Loucy (cell line): ENCODE measurements around the gene SOHLH1.

Source experiments
- EZH2phosphoT487 ChIP-seq: fragments of 200-600 bp; IDR thresholded peaks from 2 replicates; pipeline ENCODE4 v1.6.1; 2018; ENCODE audit warnings: antibody characterized with exemption, mild to moderate bottlenecking, moderate library complexity, borderline replicate concordance
- TF ChIP-seq, protein P1 (sequence below): fragments of 200-600 bp; sonication (generic); conservative IDR thresholded peaks from 2 replicates; pipeline ENCODE4 v1.5.1; 2014; ENCODE audit warnings: mild to moderate bottlenecking, antibody characterized with exemption, low read length

DNA sequence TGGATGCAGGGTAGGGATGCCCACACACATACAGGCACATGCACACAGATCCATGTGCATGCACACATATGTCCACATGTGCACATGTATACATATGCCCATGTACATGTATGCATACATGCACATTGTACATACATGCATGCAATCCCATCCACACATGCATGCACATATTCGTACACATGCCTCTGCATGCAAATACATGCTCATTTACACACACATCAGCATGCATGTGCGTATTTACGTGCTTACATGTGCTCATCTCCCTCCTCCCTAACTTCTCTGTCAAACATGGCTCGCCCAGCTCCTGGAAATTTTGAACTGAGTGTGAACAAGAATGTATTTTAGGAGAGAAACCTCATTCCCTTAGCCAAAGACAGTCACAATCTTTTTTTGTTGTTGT, 8.9 kb upstream of the SOHLH1 start:
- TF ChIP-seq, protein P1, sequence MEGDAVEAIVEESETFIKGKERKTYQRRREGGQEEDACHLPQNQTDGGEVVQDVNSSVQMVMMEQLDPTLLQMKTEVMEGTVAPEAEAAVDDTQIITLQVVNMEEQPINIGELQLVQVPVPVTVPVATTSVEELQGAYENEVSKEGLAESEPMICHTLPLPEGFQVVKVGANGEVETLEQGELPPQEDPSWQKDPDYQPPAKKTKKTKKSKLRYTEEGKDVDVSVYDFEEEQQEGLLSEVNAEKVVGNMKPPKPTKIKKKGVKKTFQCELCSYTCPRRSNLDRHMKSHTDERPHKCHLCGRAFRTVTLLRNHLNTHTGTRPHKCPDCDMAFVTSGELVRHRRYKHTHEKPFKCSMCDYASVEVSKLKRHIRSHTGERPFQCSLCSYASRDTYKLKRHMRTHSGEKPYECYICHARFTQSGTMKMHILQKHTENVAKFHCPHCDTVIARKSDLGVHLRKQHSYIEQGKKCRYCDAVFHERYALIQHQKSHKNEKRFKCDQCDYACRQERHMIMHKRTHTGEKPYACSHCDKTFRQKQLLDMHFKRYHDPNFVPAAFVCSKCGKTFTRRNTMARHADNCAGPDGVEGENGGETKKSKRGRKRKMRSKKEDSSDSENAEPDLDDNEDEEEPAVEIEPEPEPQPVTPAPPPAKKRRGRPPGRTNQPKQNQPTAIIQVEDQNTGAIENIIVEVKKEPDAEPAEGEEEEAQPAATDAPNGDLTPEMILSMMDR = no peak
- no peak for TF ChIP-seq EZH2phosphoT487
